ENCODE results near the gene TMCO1. TPM values are rescaled to one million over a fixed set of nuclear protein-coding genes. Genes with fewer than 3 reads are reported as not detected.
A peak's percentile ranks its signal among the peaks of the same experiment; 100 is the strongest.

Gene TMCO1
- total RNA-seq, 1 experiment from 2014 or later = 80.6 TPM

GRCh38 chr1:165772739-165773138, 4.1 kb upstream of the TMCO1 start:
- H3K9me3 ChIP-seq (ENCODE audit: low read length) = no peaks in the 10 kb centered on the region
- ATAC-seq (no peak), DNase-seq (no peak)
- peak overlapping the region; percentile 60 for H3K27ac ChIP-seq (ENCODE audit: low read length)
- H3K4me3 ChIP-seq (ENCODE audit: low read length) = peak overlapping the region; percentile 40
- H3K4me1 ChIP-seq (ENCODE audit: insufficient read depth, low read length) = peaks cover 36% of the 10 kb centered on the region
- no peaks in the 10 kb centered on the region for H3F3A ChIP-seq (ENCODE audit: low read length, unreplicated experiment)
- H2AFZ ChIP-seq (ENCODE audit: low read length) = peak overlapping the region; percentile 39
- no peaks in the 10 kb centered on the region for H3K9me2 ChIP-seq (replicated peaks; ENCODE audit: low read length)
- H3K27me3 ChIP-seq (ENCODE audit: low read length) = no peaks in the 10 kb centered on the region
- CTCF ChIA-PET = no interaction called here
- POLR2A ChIA-PET (ENCODE audit: unreplicated experiment) = no interaction called here
- peaks cover 5% of the 10 kb centered on the region; the same call in 1 of the 2 replicates for H3K36me3 ChIP-seq (ENCODE audit: low read depth, low read length)
- TF ChIP-seq EZH2 (IDR thresholded peaks at IDR 0.05; ENCODE audit: low read length, unreplicated experiment) = no peak
- TF ChIP-seq EZH2phosphoT487 (IDR thresholded peaks at IDR 0.05; ENCODE audit: borderline replicate concordance, low read length) = no peak
- TF ChIP-seq, protein P1, sequence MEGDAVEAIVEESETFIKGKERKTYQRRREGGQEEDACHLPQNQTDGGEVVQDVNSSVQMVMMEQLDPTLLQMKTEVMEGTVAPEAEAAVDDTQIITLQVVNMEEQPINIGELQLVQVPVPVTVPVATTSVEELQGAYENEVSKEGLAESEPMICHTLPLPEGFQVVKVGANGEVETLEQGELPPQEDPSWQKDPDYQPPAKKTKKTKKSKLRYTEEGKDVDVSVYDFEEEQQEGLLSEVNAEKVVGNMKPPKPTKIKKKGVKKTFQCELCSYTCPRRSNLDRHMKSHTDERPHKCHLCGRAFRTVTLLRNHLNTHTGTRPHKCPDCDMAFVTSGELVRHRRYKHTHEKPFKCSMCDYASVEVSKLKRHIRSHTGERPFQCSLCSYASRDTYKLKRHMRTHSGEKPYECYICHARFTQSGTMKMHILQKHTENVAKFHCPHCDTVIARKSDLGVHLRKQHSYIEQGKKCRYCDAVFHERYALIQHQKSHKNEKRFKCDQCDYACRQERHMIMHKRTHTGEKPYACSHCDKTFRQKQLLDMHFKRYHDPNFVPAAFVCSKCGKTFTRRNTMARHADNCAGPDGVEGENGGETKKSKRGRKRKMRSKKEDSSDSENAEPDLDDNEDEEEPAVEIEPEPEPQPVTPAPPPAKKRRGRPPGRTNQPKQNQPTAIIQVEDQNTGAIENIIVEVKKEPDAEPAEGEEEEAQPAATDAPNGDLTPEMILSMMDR (conservative IDR thresholded peaks at IDR 0.05; ENCODE audit: low read depth, low read length) = no peak
- H3K4me2 ChIP-seq (ENCODE audit: low read length) = peak overlapping the region; percentile 78
- no peaks in the 10 kb centered on the region for H4K20me1 ChIP-seq (ENCODE audit: low read length)
- H3K79me2 ChIP-seq (ENCODE audit: low read length) = peaks cover 35% of the 10 kb centered on the region
- no TSS peak for BruUV-seq (replicated peaks)
- H3K9ac ChIP-seq (ENCODE audit: low read length) = peak overlapping the region; percentile 16; the same call in 1 of the 2 replicates
- intact Hi-C loops (cut with micrococcal nuclease) = loop anchor here (1.0 kb wide), 1 partner anchor 55 kb away; the partner anchor contains the start of gene UCK2

DNA sequence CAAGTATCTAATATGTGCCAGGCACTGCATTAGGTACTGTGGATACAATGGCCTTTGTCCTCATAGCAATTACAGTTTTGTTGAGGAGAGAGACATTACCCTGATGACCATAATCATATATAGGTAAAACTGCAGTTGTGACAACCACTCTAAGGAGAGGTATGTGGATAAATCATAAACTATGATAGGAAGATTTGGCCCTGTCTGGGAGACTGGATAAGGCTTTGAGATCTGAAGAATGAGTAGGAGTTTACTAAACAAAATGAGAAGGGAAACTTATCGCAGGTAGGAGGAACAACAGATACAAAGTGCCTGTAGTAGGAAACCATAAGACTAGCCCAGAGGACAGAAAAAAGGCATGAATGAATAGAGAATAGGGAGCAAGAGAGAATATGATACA, 4.4 kb downstream of the TMCO1 start:
- H3K4me1 ChIP-seq (ENCODE audit: insufficient read depth, low read length) = peaks cover 9% of the 10 kb centered on the region
- TF ChIP-seq, protein P1 (conservative IDR thresholded peaks at IDR 0.05; ENCODE audit: low read depth, low read length) = no peak
- TF ChIP-seq EZH2phosphoT487 (IDR thresholded peaks at IDR 0.05; ENCODE audit: borderline replicate concordance, low read length) (no peak), EZH2 (IDR thresholded peaks at IDR 0.05; ENCODE audit: low read length, unreplicated experiment) (no peak)
- CTCF ChIA-PET = no interaction called here
- DNase-seq = no peak
- peaks cover 35% of the 10 kb centered on the region; the same call in 1 of the 2 replicates for H3K36me3 ChIP-seq (ENCODE audit: low read depth, low read length)
- no peaks in the 10 kb centered on the region for H3K27me3 ChIP-seq (ENCODE audit: low read length)
- intact Hi-C loops (cut with micrococcal nuclease) = no loop called here
- no peak overlapping the region for H3K4me2 ChIP-seq (ENCODE audit: low read length)
- H3K79me2 ChIP-seq (ENCODE audit: low read length) = peaks cover 61% of the 10 kb centered on the region
- H3K9me3 ChIP-seq (ENCODE audit: low read length) = no peaks in the 10 kb centered on the region
- H2AFZ ChIP-seq (ENCODE audit: low read length) = no peak overlapping the region
- no TSS peak for BruUV-seq (replicated peaks)
- H3K9ac ChIP-seq (ENCODE audit: low read length) = no peak overlapping the region
- H3F3A ChIP-seq (ENCODE audit: low read length, unreplicated experiment) = no peaks in the 10 kb centered on the region
- no peaks in the 10 kb centered on the region for H3K9me2 ChIP-seq (replicated peaks; ENCODE audit: low read length)
- no peaks in the 10 kb centered on the region for H4K20me1 ChIP-seq (ENCODE audit: low read length)
- H3K27ac ChIP-seq (ENCODE audit: low read length) = no peak overlapping the region
- ATAC-seq = no peak
- H3K4me3 ChIP-seq (ENCODE audit: low read length) = no peak overlapping the region
- POLR2A ChIA-PET (ENCODE audit: unreplicated experiment) = no interaction called here

GRCh38 chr1:165763442-165763841, 5.2 kb downstream of the TMCO1 start:
- ChIA-PET POLR2A (ENCODE audit: unreplicated experiment) (no interaction called here), CTCF (no interaction called here)
- no peaks in the 10 kb centered on the region for H3K9me2 ChIP-seq (replicated peaks; ENCODE audit: low read length)
- H3K36me3 ChIP-seq (ENCODE audit: low read depth, low read length) = peaks cover 37% of the 10 kb centered on the region; the same call in 1 of the 2 replicates
- no peak overlapping the region for H3K27ac ChIP-seq (ENCODE audit: low read length)
- no peak overlapping the region for H3K4me3 ChIP-seq (ENCODE audit: low read length)
- no peaks in the 10 kb centered on the region for H4K20me1 ChIP-seq (ENCODE audit: low read length)
- H3K27me3 ChIP-seq (ENCODE audit: low read length) = no peaks in the 10 kb centered on the region
- no peak overlapping the region for H3K4me2 ChIP-seq (ENCODE audit: low read length)
- DNase-seq (no peak), ATAC-seq (no peak)
- H3K9ac ChIP-seq (ENCODE audit: low read length) = no peak overlapping the region
- no peak overlapping the region for H2AFZ ChIP-seq (ENCODE audit: low read length)
- H3K4me1 ChIP-seq (ENCODE audit: insufficient read depth, low read length) = peaks cover 9% of the 10 kb centered on the region
- intact Hi-C loops (cut with micrococcal nuclease) = no loop called here
- H3K9me3 ChIP-seq (ENCODE audit: low read length) = no peaks in the 10 kb centered on the region
- BruUV-seq (replicated peaks) = no TSS peak
- no peaks in the 10 kb centered on the region for H3F3A ChIP-seq (ENCODE audit: low read length, unreplicated experiment)
- H3K79me2 ChIP-seq (ENCODE audit: low read length) = peaks cover 56% of the 10 kb centered on the region
- TF ChIP-seq EZH2phosphoT487 (IDR thresholded peaks at IDR 0.05; ENCODE audit: borderline replicate concordance, low read length) = no peak
- TF ChIP-seq, protein P1 (conservative IDR thresholded peaks at IDR 0.05; ENCODE audit: low read depth, low read length) = no peak
- no peak for TF ChIP-seq EZH2 (IDR thresholded peaks at IDR 0.05; ENCODE audit: low read length, unreplicated experiment)

Measured in PC-3 (cell line).